ENCODE measurements around the gene IQGAP3.
A peak's percentile ranks its signal among the peaks of the same experiment; 100 is the strongest.

The IQGAP3 gene

GRCh38 chr1:156600733-156601121 is 28.4 kb upstream of the IQGAP3 start:
- peaks cover 31% of the 10 kb centered on the region for H3K4me1 Mint-ChIP-seq
- H3K36me3 Mint-ChIP-seq, result peaks cover 25% of the 10 kb centered on the region
- no peaks in the 10 kb centered on the region for H3K9me3 Mint-ChIP-seq
- no peak for ATAC-seq
- peak overlapping the region; percentile 91 for H3K27ac Mint-ChIP-seq
- H3K4me3 Mint-ChIP-seq, result peak overlapping the region; percentile 97
- H3K27me3 Mint-ChIP-seq, result no peaks in the 10 kb centered on the region

GRCh38 chr1:156599811-156600210 is 27.4 kb upstream of the IQGAP3 start:
- no peaks in the 10 kb centered on the region for H3K27me3 Mint-ChIP-seq
- no peaks in the 10 kb centered on the region for H3K9me3 Mint-ChIP-seq
- peak overlapping the region; percentile 97 for H3K4me3 Mint-ChIP-seq
- peak overlapping the region; percentile 91 for H3K27ac Mint-ChIP-seq
- peak; percentile 75 for ATAC-seq
- H3K4me1 Mint-ChIP-seq, result peaks cover 40% of the 10 kb centered on the region
- H3K36me3 Mint-ChIP-seq, result peaks cover 34% of the 10 kb centered on the region

GRCh38 chr1:156598731-156599432 is 26.5 kb upstream of the IQGAP3 start:
- H3K4me1 Mint-ChIP-seq, result peaks cover 40% of the 10 kb centered on the region
- H3K36me3 Mint-ChIP-seq, result peaks cover 36% of the 10 kb centered on the region
- H3K27ac Mint-ChIP-seq, result peak overlapping the region; percentile 20
- no peaks in the 10 kb centered on the region for H3K9me3 Mint-ChIP-seq
- H3K27me3 Mint-ChIP-seq, result no peaks in the 10 kb centered on the region
- no peak for ATAC-seq
- H3K4me3 Mint-ChIP-seq, result no peak overlapping the region

- Mint-ChIP-seq H3K27ac (peak overlapping the region; percentile 20), H3K9me3 (no peaks in the 10 kb centered on the region), H3K4me1 (peaks cover 40% of the 10 kb centered on the region), H3K4me3 (no peak overlapping the region), H3K27me3 (no peaks in the 10 kb centered on the region), H3K36me3 (peaks cover 36% of the 10 kb centered on the region)
- ATAC-seq, result no peak
Observed at GRCh38 chr1:156598125-156598524, 25.8 kb upstream of the IQGAP3 start.

- peaks cover 38% of the 10 kb centered on the region for H3K4me1 Mint-ChIP-seq
Observed at GRCh38 chr1:156596426-156596825, 24.1 kb upstream of the IQGAP3 start.

GRCh38 chr1:156595016-156595415 is 22.7 kb upstream of the IQGAP3 start:
- Mint-ChIP-seq H3K9me3 (no peaks in the 10 kb centered on the region), H3K36me3 (peaks cover 40% of the 10 kb centered on the region), H3K27me3 (no peaks in the 10 kb centered on the region), H3K4me3 (no peak overlapping the region), H3K27ac (peak overlapping the region; percentile 36), H3K4me1 (peaks cover 37% of the 10 kb centered on the region)
- ATAC-seq, result no peak

More at GRCh38 chr1:156596426-156596825, 24.1 kb upstream of the IQGAP3 start:
- Mint-ChIP-seq H3K9me3 (no peaks in the 10 kb centered on the region), H3K36me3 (peaks cover 40% of the 10 kb centered on the region), H3K27ac (no peak overlapping the region), H3K4me3 (no peak overlapping the region), H3K27me3 (no peaks in the 10 kb centered on the region)
- no peak for ATAC-seq

- no peaks in the 10 kb centered on the region for H3K27me3 Mint-ChIP-seq
- no peak overlapping the region for H3K27ac Mint-ChIP-seq
- no peaks in the 10 kb centered on the region for H3K9me3 Mint-ChIP-seq
- H3K4me3 Mint-ChIP-seq, result no peak overlapping the region
- H3K4me1 Mint-ChIP-seq, result peaks cover 35% of the 10 kb centered on the region
- ATAC-seq, result no peak
- peaks cover 40% of the 10 kb centered on the region for H3K36me3 Mint-ChIP-seq
Observed at GRCh38 chr1:156594190-156594589, 21.8 kb upstream of the IQGAP3 start.

GRCh38 chr1:156593661-156593989 is 21.3 kb upstream of the IQGAP3 start:
- H3K9me3 Mint-ChIP-seq, result no peaks in the 10 kb centered on the region
- H3K4me3 Mint-ChIP-seq, result no peak overlapping the region
- H3K4me1 Mint-ChIP-seq, result peaks cover 31% of the 10 kb centered on the region
- no peaks in the 10 kb centered on the region for H3K27me3 Mint-ChIP-seq
- no peak for ATAC-seq
- peaks cover 37% of the 10 kb centered on the region for H3K36me3 Mint-ChIP-seq
- no peak overlapping the region for H3K27ac Mint-ChIP-seq

GRCh38 chr1:156592910-156593660 is 20.7 kb upstream of the IQGAP3 start:
- peaks cover 26% of the 10 kb centered on the region for H3K4me1 Mint-ChIP-seq
- peaks cover 32% of the 10 kb centered on the region for H3K36me3 Mint-ChIP-seq
- H3K9me3 Mint-ChIP-seq, result no peaks in the 10 kb centered on the region
- peak overlapping the region; percentile 76 for H3K4me3 Mint-ChIP-seq
- H3K27ac Mint-ChIP-seq, result peak overlapping the region; percentile 65
- no peak for ATAC-seq
- no peaks in the 10 kb centered on the region for H3K27me3 Mint-ChIP-seq

GRCh38 chr1:156592158-156592909 is 20.0 kb upstream of the IQGAP3 start:
- H3K27ac Mint-ChIP-seq, result peak overlapping the region; percentile 65
- no peaks in the 10 kb centered on the region for H3K9me3 Mint-ChIP-seq
- H3K4me3 Mint-ChIP-seq, result peak overlapping the region; percentile 76
- H3K4me1 Mint-ChIP-seq, result peaks cover 26% of the 10 kb centered on the region
- ATAC-seq, result peak; percentile 2
- no peaks in the 10 kb centered on the region for H3K27me3 Mint-ChIP-seq
- H3K36me3 Mint-ChIP-seq, result peaks cover 30% of the 10 kb centered on the region

GRCh38 chr1:156591432-156592157 is 19.2 kb upstream of the IQGAP3 start, which contains the start of gene NAXE:
Gene NAXE, plus strand, starts transcription at chr1:156591776. Its CDS starts 29 bp downstream, at chr1:156591805.
- Mint-ChIP-seq H3K9me3 (no peaks in the 10 kb centered on the region), H3K27ac (peak within 1 kb of the TSS; percentile 65), H3K36me3 (peaks cover 23% of the 10 kb centered on the region), H3K4me1 (peaks cover 26% of the 10 kb centered on the region), H3K4me3 (peak within 1 kb of the TSS; percentile 76), H3K27me3 (no peaks in the 10 kb centered on the region)
- peak; percentile 95 for ATAC-seq

GRCh38 chr1:156591181-156591431 is 18.7 kb upstream of the IQGAP3 start:
- peak; percentile 22 for ATAC-seq
- no peaks in the 10 kb centered on the region for H3K27me3 Mint-ChIP-seq
- peaks cover 26% of the 10 kb centered on the region for H3K4me1 Mint-ChIP-seq
- H3K4me3 Mint-ChIP-seq, result peak overlapping the region; percentile 76
- H3K36me3 Mint-ChIP-seq, result peaks cover 18% of the 10 kb centered on the region
- H3K27ac Mint-ChIP-seq, result peak overlapping the region; percentile 65
- H3K9me3 Mint-ChIP-seq, result no peaks in the 10 kb centered on the region

GRCh38 chr1:156590326-156591180 is 18.2 kb upstream of the IQGAP3 start:
- no peaks in the 10 kb centered on the region for H3K9me3 Mint-ChIP-seq
- no peak overlapping the region for H3K4me3 Mint-ChIP-seq
- peaks cover 18% of the 10 kb centered on the region for H3K36me3 Mint-ChIP-seq
- H3K4me1 Mint-ChIP-seq, result peaks cover 24% of the 10 kb centered on the region
- H3K27me3 Mint-ChIP-seq, result no peaks in the 10 kb centered on the region
- no peak for ATAC-seq
- H3K27ac Mint-ChIP-seq, result peak overlapping the region; percentile 65

GRCh38 chr1:156589546-156589945 is 17.2 kb upstream of the IQGAP3 start:
- Mint-ChIP-seq H3K9me3 (no peaks in the 10 kb centered on the region), H3K4me1 (peaks cover 16% of the 10 kb centered on the region), H3K27ac (no peak overlapping the region), H3K36me3 (peaks cover 16% of the 10 kb centered on the region), H3K4me3 (no peak overlapping the region), H3K27me3 (no peaks in the 10 kb centered on the region)
- no peak for ATAC-seq

All from stimulated activated memory B cell treated with anti-CD40 and anti-IgM and Interleukin-4, amounts not matched to agents 10 μg/mL and 1 μg/mL and 100 μg/mL, for 72 hours (primary cell).